Measurements from ENCODE around the gene DLX2.

Gene DLX2

GRCh38 chr2:172094294-172095145, 8.2 kb downstream of the DLX2 start:
- DNase-seq, result peak in 1 of 56 donors; percentile 19

- no peak for DNase-seq
Measured at GRCh38 chr2:172093416-172094293, 9.0 kb downstream of the DLX2 start.

- no peak for DNase-seq
Measured at GRCh38 chr2:172092716-172093415, 9.8 kb downstream of the DLX2 start.

DNA sequence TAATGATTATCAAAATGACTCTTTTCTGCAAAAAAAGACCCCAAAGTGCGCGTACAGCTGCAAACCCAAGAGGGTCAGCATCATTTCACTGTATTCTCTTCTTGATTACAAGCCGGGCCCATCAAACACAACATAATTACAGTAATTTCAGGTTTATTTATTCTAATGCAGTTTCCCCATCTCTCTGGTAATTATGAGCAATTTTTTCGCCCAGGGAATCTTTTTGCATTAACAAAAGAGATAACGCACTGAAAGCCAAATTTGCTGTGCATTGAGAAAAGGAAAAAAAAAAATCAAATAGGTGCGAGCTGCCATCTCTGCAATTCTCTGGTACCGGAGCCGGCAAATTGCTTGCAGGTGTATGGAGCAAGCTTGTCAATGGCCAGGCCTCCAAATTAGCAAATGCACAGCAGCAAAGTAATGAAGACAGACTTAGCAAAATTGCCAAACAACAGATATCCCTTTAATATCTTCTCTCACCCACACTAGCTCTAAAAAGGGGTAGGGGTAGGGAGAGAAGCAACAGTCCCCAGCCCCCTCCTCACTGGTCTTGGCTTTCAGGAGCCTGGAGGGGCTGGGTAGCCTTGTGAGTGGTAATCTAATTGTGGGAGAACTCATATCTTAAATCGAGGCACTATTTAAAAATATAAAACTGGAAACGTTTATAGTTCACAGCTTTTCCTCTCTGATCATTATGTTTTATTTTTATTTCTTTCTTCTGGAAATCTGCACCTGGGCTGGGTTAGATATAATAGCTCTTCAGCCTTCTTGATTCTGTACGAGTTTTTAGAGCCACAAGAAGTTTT, 10.7 kb downstream of the DLX2 start:
- no peak for DNase-seq

DNA sequence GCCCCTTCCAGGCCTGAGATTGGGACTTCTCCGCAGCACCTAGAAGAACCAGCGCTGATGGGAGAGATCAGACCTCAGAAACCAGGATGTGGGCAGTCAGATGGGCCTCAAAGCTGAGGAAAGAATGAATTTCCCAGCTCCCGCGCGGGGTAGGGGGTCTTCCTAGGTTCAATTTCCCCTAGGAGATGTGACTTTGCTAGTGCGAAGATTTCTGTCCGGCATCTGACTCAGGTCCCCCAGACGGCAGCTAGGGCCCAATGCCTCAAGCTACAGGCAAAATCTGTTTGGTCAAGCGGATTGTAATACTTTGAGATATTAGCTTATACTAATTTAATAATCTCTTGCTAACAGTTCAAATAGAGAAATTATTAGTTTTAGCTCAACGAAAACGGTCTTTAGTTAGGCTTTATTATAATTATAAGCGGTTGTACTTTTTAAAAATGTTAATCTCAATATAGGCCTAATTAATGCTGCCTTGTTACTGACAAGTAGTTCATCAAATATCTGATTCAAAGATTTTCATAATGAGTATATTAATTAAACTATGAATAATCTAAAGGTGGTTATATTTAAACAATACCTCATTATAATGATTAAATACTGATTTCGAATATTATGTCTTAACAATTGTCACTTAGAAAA, 11.6 kb downstream of the DLX2 start:
- no peak for DNase-seq

GRCh38 chr2:172090044-172090961, 12.4 kb downstream of the DLX2 start:
- DNase-seq, result no peak

DNA sequence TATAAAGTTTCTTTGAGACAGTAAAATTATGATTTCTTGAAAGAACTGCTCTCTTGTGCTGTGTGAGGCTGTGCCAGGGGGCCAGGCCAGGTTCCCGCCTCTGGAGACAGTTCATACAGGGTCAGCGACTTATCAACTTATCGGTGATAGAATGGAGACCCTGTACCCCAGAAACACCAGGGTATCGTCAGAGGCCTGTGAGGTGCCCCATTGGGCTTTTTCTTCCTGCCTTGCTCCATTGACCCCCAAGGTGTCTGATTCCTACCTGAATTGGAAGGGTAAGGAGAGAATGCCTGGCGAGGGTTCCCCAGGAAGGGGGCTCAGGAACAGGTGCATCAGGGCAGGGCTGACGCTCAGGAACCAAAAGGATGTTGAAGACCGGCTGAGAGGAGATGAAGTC, 13.1 kb downstream of the DLX2 start:
- no peak for DNase-seq

DNA sequence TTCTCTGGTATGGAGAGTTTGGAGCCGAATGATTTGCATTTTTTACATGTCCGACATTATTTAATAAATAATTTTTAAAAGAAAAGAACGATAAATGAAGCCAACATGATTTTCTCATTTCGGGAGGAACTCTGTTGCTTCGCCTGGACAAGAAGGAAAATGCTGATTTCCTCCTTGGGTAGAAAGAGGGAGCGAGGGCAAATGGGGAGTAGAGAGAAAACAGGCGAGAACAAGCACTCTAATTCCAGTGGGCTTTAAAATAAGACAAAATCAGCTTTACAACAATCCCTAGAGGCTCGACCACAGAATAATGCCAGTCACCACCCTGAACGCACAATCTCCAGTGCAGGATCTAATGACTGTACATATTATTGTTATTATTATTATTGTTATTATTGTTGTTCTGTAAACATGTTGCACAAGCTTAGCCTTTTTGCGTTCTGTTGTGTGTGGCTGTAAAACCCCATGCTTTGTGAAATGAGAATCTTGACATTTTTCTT, 13.6 kb downstream of the DLX2 start:
- no peak for DNase-seq

DNA sequence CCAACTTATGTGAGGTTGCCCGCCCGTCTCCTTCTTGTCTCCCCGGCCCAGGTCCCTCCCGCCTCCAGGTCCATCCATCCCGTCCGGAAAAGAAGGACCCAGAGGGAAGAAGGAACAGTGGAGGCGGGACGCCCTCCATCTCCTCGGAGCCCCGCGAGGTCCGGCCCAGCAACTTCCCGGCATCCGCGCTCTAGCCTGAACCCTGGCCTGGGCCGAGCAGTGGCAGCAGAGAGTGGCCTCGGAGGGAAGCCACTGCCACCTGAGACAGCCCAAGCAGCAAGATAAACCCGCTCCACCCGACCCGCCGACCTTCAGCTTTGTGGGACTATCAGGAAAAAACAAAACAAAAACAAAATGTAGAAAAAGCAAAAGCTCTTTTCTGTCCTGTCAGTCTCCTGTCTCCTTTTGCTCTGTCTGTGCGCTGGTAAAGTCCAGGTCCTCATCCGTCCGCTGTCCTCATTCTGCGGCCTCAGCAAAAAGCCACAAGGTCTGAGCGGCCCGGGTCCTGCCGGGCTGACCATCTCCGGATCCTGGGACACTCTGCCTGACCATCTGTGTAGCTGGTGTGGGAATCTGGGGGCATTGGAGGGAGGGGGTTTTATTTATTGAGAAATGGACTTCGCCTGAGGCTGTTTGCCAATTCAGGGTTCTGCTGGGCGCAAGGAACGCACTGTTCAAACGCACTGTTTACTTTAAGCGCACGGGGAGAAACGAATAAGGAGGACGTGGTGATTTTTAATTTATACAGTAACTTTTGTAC, 14.3 kb downstream of the DLX2 start:
- DNase-seq, result no peak

GRCh38 chr2:172087780-172088244, 14.9 kb downstream of the DLX2 start:
- no peak for DNase-seq

DNA sequence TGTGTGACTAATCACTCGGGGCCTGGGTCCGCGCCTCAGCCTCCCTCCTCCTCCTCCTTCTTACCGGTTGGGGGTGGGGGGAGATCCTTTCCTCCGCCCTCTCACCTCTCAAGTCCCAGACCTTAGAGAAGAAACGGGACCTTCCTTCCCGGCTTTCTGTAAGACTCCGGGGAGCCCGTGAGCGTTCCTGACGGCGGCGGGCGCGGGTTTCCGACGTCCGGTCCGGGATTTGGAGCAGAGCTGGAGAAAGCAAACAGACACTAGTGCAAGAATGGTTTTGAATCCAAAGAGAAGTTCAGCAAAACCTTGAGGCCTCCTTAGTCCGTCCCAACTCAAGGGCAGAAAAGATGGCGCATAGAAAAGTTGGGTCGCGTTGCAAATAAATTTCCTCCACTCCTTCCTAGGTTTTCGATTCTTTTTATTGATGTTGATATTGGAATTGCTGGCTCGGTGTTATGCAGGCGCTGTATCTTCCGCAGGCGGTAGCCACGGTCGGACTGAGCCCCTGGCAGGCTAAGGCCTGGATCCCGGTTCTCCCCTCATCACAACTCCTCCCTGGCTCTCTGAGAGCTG, 15.4 kb downstream of the DLX2 start:
- no peak for DNase-seq

- DNase-seq, result no peak
Measured at GRCh38 chr2:172086241-172087206, 16.2 kb downstream of the DLX2 start.

GRCh38 chr2:172085460-172086159, 17.1 kb downstream of the DLX2 start, which contains the start of gene DLX1:
Gene DLX1 (plus strand): TSS chr2:172085507. CDS start chr2:172085678, 171 bp downstream.
- no peak for DNase-seq

- peak in 38 of 56 donors; percentile 14 to 80 (median 44) for DNase-seq
Measured at GRCh38 chr2:172084645-172085459, 17.8 kb downstream of the DLX2 start.

- no peak for DNase-seq
Measured at GRCh38 chr2:172084395-172084644, 18.4 kb downstream of the DLX2 start.
